ENCODE data around the gene SPAG8. TPM values are rescaled to one million over a fixed set of nuclear protein-coding genes. Genes with fewer than 3 reads are reported as not detected.
A peak's percentile ranks its signal among the peaks of the same experiment; 100 is the strongest.

SPAG8 gene
- total and polyA plus RNA-seq, 11 donors = 0.58 to 4.2 (median 2.5) TPM

- no peaks in the 10 kb centered on the region for H3K27me3 ChIP-seq
- no peak overlapping the region for H3K27ac ChIP-seq
- TF ChIP-seq CTCF (IDR thresholded peaks at IDR 0.05) (peak; percentile 65 to 83 (median 78)), POLR2A (IDR thresholded peaks at IDR 0.05) (no peak)
- 31 to 35% (median 34%) methylated on average over 4 of the region's 4 CpGs for WGBS, 4 donors
- peak; percentile 32 to 66 (median 56) for ATAC-seq
- intact Hi-C loops (cut with DNase I) = loop anchor here (1.0 to 10.0 kb wide), 10 partner anchors 34 to 171 kb away; partner anchors contain the start of genes NPR2 (in 6 of the 10), CCDC107 (in 2 of the 10), RMRP (in 2 of the 10) and SIT1 (in 1 of the 10)
- H3K4me3 ChIP-seq = no peak overlapping the region
- peak in 1 of 5 donors; percentile 36 for DNase-seq
- H3K36me3 ChIP-seq = no peaks in the 10 kb centered on the region
- H3K4me1 ChIP-seq = peaks cover 3 to 27% (median 19%) of the 10 kb centered on the region in 12 donors
- H3K9me3 ChIP-seq = no peaks in the 10 kb centered on the region
Observed at GRCh38 chr9:35826071-35826701, 14.1 kb upstream of the SPAG8 start.

- Histone ChIP-seq H3K9me3 (no peaks in the 10 kb centered on the region), H3K27ac (no peak overlapping the region), H3K4me3 (no peak overlapping the region), H3K36me3 (no peaks in the 10 kb centered on the region), H3K4me1 (peaks cover 0 to 7% (median 0%) of the 10 kb centered on the region in 12 donors), H3K27me3 (no peaks in the 10 kb centered on the region)
- intact Hi-C loops (cut with DNase I) = loop anchor here in 1 of 10 donors (10.0 kb wide), 1 partner anchor 168 kb away; the partner anchor contains the start of genes CCDC107, RMRP and SIT1
- no peak for ATAC-seq
- DNase-seq = no peak
- no peak for TF ChIP-seq POLR2A (IDR thresholded peaks at IDR 0.05)
- no peak for TF ChIP-seq CTCF (IDR thresholded peaks at IDR 0.05)
Observed at GRCh38 chr9:35822926-35823325, 10.9 kb upstream of the SPAG8 start.

GRCh38 chr9:35820076-35820475 lies 8.0 kb upstream of the SPAG8 start:
- H3K36me3 ChIP-seq = no peaks in the 10 kb centered on the region
- H3K27ac ChIP-seq = no peak overlapping the region
- intact Hi-C loops (cut with DNase I) = loop anchor here in 1 of 10 donors (10.0 kb wide), 1 partner anchor 165 kb away; the partner anchor contains the start of genes CCDC107, RMRP and SIT1
- peaks cover 0 to 8% (median 0%) of the 10 kb centered on the region in 12 donors for H3K4me1 ChIP-seq
- H3K4me3 ChIP-seq = no peak overlapping the region
- DNase-seq = no peak
- no peak for ATAC-seq
- no peaks in the 10 kb centered on the region for H3K9me3 ChIP-seq
- no peaks in the 10 kb centered on the region for H3K27me3 ChIP-seq
- TF ChIP-seq POLR2A (IDR thresholded peaks at IDR 0.05) = no peak
- no peak for TF ChIP-seq CTCF (IDR thresholded peaks at IDR 0.05)

GRCh38 chr9:35818341-35818740 lies 6.3 kb upstream of the SPAG8 start:
- 71 to 93% (median 88%) methylated on average over 3 of the region's 3 CpGs for WGBS, 4 donors
- intact Hi-C loops (cut with DNase I) = loop anchor here in 2 of 10 donors (10.0 kb wide), 2 partner anchors 64 to 164 kb away; partner anchors contain the start of genes CCDC107 (in 1 of the 2), MSMP (in 1 of the 2), RMRP (in 1 of the 2) and SIT1 (in 1 of the 2)
- H3K36me3 ChIP-seq = no peaks in the 10 kb centered on the region
- H3K27me3 ChIP-seq = no peaks in the 10 kb centered on the region
- H3K4me1 ChIP-seq = peaks cover 0 to 18% (median 13%) of the 10 kb centered on the region in 12 donors
- H3K4me3 ChIP-seq = no peak overlapping the region
- ATAC-seq (no peak), DNase-seq (no peak)
- TF ChIP-seq POLR2A (IDR thresholded peaks at IDR 0.05) = no peak
- TF ChIP-seq CTCF (IDR thresholded peaks at IDR 0.05) = no peak
- no peaks in the 10 kb centered on the region for H3K9me3 ChIP-seq
- H3K27ac ChIP-seq = no peak overlapping the region
